Measurements from ENCODE around the gene SLC7A5. TPM values are rescaled to one million over a fixed set of nuclear protein-coding genes. Genes with fewer than 3 reads are reported as not detected.
"Not testable (repeated sequence)": the region's sequence is repeated elsewhere in the genome, so short reads cannot be mapped to it uniquely, and the experiment has no call there.

Gene SLC7A5
- polyA plus RNA-seq, 3 donors: 4.9 to 40.0 (median 6.3) TPM

DNA sequence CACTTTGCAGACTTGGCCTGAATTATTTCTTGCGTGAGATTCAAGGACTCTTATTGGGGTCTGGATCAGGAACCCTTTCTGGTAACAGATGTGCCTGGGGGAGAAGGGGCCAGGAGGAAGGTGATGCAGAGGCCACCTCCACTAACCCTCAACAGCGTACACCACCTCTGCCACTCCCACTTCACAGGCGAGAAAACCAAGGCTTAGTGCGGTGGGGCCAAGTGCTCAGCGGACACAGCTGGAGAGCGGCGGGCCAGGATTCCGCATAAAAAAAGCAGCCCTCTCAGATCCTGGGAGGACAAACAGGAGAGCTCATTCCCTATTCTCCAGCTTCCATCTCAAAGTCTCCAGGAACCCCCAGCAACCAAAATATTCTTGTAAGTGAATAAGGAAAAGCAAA lies 51.4 kb downstream of the SLC7A5 start:
- DNase-seq (ENCODE audit: extremely low read depth in 1 of 11, low read depth in 9 of 11, low spot score in 4 of 11): no peak

DNA sequence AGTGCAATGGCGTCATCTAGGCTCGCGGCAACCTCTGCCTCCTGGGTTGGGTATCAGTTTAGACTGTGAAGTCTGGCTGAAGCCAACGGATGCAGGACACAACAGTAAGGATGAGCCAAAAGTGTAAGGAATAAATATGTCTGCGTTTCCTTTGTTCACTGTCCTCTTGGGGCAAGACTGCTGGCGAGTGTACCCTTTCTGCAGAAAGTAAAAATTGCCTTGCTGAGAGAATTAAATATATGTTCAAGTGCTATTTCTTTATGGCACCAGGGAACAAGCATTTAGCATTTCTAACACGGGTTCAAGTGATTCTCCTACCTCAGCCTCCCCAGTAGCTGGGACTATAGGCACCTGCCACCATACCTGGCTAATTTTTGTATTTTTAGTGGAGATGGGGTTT lies 51.9 kb downstream of the SLC7A5 start:
- DNase-seq (ENCODE audit: extremely low read depth in 1 of 11, low read depth in 9 of 11, low spot score in 4 of 11): not testable (repeated sequence)

DNA sequence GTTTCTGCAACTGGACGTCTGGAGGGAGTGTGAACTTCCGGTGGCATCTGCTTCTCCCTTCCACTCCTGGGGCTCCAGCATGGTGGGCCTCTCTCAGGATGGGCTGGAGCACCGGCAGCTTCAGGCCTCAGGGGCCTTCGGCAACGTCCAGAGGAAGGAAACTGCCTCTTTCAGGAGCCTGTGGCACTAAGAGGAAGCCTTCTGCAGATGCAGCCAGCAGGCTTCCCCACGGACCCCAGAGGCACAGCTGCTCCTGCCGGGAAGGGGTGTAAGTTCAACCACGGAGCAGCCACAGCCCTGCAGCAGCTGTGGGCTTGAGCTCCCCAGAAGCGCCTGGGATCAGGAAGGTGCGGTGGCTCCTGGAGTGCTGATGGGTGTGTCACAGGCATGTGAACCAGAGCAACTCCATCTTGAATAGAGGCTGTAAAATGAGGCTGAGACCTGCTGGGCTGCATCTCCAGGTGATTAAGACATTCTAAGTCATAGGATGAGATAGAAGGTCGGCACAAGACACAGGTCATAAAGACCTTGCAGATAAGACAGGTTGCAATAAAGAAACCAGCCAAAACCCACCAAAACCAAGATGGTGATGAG lies 52.7 kb downstream of the SLC7A5 start:
- no peak for DNase-seq (ENCODE audit: extremely low read depth in 1 of 11, low read depth in 9 of 11, low spot score in 4 of 11)

DNA sequence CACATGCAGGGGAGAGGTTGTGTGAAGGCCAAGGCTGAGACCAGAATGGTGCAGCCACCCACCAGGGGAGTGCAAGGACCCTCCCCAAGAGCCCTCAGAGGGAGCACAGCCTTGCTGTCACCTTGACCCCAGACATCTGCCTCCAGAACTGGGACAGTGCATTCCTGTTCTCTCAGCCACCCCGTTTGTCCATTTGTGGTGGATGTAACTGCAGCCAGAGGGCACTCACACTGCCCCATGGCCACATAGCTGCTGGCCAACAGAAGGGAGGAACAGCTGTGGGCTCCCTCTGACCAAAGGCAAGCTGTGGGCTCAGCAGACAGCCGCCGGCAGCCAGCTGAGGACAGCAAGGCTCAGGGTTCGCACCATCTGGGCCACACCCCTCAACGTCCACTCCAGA lies 53.7 kb downstream of the SLC7A5 start:
- no peak for DNase-seq (ENCODE audit: extremely low read depth in 1 of 11, low read depth in 9 of 11, low spot score in 4 of 11)

DNA sequence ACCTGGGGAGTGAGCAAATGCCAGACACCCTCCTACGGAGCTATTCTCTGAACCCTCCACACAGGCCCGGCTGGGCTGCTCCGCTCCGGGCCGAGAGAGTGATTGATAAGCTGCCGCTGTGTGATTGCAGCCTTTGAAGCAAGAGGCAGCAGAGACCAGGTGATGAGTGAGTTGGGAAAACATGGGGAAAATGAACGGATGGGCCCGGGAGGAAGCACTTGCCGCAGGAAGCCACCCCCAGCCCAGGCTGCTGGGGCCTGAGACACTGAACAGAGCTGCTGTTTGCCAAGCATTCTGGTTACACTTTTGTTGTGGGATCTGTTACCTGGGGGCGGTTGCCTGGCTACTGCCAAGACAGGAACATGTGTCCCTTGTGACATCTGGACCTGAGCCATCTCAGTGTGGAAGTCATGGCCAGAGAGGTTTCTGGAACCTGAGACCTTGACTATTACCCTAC lies 57.1 kb downstream of the SLC7A5 start:
- DNase-seq (ENCODE audit: extremely low read depth in 1 of 11, low read depth in 9 of 11, low spot score in 4 of 11): no peak

DNA sequence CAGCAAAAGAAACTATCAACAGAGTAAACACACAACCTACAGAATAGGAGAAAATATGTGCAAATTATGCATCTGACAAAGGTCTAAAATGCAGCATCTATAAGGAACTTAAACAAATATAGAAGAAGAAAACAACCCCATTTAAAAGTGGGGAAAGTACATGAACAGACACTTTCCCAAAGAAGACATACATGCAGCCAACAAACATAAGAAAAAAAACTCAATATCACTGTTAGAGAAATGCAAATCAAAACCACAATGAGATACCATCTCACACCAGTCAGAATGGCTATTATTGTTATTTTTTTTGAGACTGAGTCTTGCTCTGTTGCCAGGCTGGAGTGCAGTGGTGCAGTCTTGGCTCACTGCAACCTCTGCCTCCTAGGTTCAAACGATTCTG lies 57.9 kb downstream of the SLC7A5 start:
- DNase-seq (ENCODE audit: extremely low read depth in 1 of 11, low read depth in 9 of 11, low spot score in 4 of 11): not testable (repeated sequence)

DNA sequence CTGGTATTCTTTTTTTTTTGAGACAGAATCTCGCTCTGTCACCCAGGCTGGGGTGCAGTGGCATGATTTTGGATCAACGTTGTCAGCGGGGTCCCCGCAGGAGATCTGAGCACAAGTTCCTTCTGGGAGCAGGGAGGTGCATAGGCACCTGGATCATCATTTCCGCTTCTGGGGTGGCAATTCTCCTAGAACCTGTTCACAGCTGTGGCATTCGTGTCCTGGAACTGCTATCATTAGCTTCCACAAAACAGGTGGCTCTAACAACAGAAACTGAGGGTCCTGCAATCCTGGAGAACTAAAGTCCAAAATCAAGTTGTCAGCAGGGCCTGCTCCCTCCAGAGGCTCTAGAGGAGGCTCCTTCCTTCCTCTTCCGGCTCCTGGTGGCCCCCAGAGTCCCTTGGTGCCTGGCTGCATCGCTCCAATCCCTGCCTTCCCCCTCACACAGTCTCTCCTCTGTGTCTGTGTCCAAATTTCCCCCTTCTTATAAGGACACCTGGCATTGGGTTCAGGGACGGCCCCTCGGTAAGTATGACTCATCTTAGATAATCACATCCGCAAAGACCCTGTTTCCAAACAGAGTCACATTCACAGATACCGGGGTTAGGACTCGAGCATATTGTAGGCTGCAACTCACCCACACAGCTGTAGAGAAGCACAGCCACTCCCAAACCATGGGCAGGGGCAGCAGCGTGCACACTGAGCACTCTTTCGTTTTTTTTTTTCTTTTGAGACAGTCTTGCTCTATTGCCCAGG lies 60.0 kb downstream of the SLC7A5 start:
- no peak for DNase-seq (ENCODE audit: extremely low read depth in 1 of 11, low read depth in 9 of 11, low spot score in 4 of 11)

DNA sequence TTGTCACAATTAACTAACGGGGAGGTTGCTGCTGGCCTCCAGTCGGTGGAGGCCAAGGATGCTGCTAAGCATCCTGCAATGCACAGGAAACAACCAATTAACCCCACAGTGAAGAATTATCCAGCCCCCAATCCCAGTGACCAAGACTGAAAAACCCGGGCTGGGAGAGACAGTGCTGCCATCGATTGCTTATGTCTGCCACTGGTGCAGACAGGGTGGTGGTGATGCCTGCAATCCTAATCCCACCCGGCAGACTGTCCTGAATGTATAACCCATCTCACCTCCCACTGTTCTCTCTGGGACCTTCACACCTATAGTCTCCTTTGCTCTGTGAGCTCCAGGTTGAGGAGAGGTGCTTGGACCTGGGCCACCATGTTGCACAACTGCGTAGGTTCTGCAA lies 61.2 kb downstream of the SLC7A5 start:
- no peak for DNase-seq (ENCODE audit: extremely low read depth in 1 of 11, low read depth in 9 of 11, low spot score in 4 of 11)

DNA sequence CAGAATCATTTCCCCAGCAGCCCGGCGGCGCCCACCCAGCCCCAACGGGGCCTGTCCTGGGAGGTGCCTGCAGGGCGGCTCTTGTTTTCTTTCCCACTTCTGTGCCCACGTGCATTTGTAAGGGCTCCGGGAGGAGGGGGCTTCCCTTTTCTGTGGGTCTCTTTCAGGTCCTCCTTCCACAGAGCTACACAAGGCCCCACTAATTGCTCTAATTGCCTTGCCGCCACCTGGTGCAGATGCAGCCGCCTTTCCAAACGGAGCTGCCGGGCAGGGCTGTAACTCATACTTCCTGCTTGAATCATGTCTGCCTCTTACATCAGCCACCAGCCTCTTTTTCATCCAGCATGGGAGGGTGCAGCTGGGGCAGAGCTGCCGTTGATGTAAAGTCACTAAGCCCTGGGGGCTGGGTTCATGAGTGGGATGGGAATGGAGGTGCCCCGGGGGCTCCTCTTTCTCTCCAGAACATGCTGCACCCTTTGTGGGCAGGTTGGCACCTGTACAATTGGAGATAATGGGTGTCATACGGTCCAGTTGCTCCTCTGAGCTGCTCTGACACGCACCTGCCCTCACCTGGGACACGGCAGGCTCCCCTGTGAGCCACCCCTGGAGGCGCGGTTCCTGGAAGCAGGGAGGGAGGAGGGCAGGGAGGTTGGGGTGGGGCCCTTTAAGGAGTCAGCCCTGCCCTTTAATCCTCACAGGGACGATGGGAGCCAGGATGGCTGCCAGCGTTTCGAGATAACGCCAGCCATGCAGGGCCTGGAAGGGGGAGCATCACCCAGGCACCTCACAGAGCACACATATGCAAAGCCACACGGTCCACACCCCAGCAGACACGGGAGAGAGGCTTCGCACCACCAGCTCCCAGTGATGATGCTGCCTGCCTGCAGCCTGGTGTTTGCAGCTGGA lies 62.4 kb downstream of the SLC7A5 start:
- no peak for DNase-seq (ENCODE audit: extremely low read depth in 1 of 11, low read depth in 9 of 11, low spot score in 4 of 11)

DNA sequence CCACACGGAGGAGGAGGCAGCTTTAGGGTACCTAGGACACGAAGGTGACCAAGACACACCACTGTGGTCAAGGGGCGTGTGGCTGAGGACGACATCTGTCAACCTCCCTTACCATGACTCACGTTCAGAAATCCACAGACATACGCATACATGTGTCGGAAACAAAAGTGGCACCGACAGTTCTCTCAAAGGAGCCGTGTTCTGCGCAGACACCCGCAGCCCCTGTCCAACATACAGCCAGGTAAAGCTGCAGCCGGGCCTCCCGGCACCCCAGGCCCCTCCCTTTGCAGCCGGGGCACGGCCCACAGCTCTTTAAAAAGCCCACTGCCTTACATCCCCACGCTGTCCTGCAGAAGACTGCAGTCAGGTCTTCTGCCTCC lies 63.1 kb downstream of the SLC7A5 start:
- no peak for DNase-seq (ENCODE audit: extremely low read depth in 1 of 11, low read depth in 9 of 11, low spot score in 4 of 11)

DNA sequence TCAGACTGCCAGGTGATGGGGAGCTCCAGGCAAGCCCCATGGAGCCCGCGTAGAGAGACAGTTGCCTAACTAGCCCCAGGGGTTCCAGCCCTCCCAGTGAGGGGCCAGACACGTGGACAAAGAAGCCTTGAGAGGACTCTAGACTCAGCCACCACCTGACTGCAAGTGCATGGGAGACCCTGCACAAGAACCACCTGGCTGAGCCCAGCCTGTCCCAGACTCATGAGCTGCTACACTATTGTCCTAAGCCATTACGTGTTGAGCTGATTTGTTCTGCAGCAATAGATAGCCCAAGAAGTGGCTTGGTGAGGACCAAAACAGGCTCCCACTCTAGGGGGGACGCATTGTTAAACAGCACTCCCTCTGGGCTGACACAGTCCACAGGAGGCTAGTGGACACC lies 65.9 kb downstream of the SLC7A5 start:
- no peak for DNase-seq (ENCODE audit: extremely low read depth in 1 of 11, low read depth in 9 of 11, low spot score in 4 of 11)

DNA sequence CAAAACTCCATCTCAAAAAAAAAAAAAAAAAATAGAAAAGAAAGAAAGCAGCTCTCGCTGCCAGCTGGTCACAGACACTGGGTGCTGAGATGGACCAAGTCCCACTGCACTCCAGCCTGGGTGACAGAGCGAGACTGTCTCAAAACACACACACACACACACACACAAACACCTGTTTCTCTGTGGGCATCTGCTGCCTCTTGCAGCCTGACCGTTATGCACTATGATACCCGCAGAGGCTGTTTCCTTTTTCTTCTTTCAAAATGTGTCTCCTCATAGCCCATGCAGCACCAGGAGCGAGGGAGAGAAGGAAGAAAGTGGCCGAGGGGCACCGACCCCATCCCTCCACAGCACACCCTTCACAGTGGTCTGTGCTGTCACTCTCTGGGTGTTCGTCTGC lies 66.6 kb downstream of the SLC7A5 start:
- DNase-seq (ENCODE audit: extremely low read depth in 1 of 11, low read depth in 9 of 11, low spot score in 4 of 11): no peak

DNA sequence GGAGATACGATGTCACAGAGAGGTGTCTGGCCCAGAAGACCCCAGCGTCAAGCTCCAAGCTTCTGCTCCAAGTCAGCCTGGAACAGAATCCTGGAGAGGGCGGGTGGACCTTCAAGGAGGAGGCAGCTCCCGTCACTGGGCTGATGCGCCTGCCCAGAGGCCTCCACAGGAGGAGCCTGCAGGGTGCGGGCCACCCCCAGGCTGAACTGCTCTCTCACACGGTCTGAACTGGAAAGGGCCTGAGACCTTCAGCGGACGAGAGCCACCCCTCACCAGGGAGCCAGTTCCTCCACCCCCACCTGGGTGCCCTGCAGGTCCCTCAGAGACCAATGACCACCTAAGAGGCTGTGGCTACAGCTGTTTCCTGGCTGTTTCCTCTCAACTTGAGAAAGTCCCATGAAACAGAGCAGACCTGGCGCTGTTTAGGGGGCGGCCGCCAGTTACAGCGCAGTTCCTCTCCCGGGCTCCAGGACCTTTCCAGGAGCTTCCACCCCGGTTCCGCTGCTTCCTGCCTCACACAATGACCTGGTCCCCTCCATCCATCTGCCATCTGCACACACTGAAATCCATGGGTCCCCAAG lies 67.5 kb downstream of the SLC7A5 start:
- DNase-seq (ENCODE audit: extremely low read depth in 1 of 11, low read depth in 9 of 11, low spot score in 4 of 11): no peak

DNA sequence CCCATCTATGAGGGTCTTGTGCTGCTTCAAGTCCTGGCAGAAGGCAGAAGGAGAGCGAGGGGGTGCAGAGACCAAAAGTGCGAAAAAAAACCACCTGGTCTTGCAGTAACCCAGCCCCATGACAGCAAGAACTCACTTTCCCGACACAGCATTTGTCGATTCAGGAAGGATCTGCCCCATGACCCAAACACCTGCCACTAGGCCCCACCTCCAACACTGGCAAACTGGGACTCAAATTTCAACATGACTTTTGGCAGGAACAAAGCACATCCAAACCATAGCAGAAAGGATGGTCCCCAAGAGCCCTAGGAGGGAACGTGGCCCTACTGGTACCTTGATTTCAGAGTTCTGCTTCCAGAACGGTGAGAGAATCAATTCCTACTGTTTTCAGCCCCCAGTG lies 68.8 kb downstream of the SLC7A5 start:
- no peak for DNase-seq (ENCODE audit: extremely low read depth in 1 of 11, low read depth in 9 of 11, low spot score in 4 of 11)

DNA sequence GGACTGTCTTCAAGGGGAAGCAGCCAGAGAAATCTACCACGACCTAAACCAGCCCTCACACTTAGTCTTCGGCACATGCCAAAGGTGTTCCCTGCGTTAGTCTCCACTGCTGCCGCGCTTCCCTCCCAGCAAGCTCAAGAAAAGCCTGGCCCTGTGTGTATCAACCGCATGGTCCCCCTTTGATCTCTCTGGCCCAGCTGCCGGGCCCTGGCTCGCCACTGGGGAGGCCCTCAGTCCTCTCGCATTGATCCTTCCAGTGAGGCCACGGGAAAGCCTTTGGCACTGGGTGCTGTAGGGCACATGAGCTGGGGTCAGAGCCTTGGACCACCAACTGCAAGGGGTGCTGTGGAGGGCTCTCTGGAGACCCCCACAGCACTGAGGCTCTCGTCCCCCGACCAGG lies 74.0 kb downstream of the SLC7A5 start:
- DNase-seq (ENCODE audit: extremely low read depth in 1 of 11, low read depth in 9 of 11, low spot score in 4 of 11): no peak

DNA sequence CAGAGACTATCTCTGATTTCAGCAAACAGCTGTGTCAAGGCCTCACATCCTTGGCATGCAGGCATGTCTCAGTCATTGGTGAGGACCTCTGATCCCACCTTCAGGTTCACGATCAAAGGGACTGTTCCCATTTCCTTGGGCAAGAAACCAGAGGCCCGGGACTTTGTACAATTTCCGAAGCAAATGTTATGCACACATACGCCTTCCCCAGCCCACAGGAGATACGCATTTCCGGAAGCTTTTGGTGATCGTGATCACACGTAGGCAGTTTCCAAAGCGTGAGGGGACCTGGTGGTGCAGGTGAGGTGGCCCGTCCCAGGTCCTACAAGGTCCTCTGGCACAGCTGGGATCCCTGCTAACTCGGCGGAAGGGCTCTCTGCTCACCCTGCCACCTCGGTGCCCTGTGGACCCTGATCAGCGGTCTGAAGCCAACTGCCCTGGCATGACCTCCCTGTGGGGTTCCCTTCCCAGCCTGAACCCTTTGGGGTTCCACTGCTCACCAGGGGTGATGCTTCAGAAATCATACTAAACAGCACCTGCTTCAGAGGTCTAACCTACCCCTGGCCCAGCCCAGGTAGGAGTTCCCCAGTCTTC lies 74.7 kb downstream of the SLC7A5 start:
- DNase-seq (ENCODE audit: extremely low read depth in 1 of 11, low read depth in 9 of 11, low spot score in 4 of 11): no peak

DNA sequence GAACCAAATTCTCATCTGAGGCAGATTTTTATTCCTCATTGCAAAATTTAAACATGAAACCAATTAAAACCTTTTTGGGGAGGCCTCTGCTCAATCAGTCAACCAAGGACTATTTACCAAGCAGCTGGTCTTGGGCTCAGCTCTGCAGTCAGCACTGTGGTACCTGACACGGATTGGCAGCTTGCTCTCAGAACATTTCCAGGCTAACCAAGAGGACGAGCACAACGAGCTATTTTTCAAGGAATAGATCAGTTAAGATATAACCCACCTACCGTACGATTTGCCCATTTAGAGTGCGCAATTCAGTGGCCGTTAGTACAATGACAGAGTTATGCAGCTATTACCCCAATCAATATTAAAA lies 77.1 kb downstream of the SLC7A5 start:
- DNase-seq (ENCODE audit: extremely low read depth in 1 of 11, low read depth in 9 of 11, low spot score in 4 of 11): no peak

DNA sequence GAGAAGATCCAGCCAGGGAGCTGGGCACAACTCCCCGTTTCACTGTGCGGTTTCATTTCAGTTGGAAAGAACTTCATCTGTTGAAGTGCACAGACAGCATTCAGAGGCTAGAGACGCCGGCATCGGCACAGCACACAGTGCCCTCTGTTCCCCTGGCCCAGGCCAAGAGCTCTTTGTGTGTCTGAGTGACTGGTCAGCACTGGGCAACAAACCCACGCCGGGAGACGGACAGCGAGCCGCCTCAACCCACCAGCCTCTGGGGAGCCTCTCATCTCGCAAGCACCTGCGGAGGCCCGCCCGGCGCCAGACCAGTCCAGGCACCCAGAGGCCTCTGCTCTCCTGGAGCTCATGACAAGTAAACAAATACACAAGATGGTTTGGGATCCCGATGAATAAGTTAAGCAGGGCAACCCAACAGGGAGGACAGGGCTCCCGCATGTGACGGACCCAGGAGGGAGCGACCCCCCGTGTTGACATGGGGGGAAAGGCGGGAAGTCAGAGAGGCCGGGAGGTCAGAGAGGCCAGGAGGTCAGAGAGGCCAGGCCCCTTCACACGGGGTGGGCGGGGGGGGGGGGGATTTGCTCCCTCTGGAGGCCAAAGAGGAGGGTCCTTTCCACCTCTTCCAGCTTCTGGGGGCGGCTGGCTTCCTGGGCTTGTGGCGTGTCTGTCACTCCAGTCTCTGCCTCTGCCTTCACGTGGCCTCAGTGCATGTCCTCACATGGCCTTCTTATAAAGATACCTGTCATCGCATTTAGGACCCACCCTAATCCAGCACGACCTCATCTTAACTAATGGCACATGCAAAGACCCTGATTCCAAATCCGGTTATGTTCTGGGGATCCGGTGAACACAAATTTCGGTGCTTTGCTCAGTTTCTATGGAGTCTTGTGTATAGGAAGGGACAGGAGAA lies 77.8 kb downstream of the SLC7A5 start:
- no peak for DNase-seq (ENCODE audit: extremely low read depth in 1 of 11, low read depth in 9 of 11, low spot score in 4 of 11)

All from renal cortex interstitium (tissue), 11 donors.